Measurements from ENCODE around the gene PGBD5. TPM values are rescaled to one million over a fixed set of nuclear protein-coding genes. Genes with fewer than 3 reads are reported as not detected.

The PGBD5 gene
- polyA plus RNA-seq, 3 donors = 0.44 TPM; not detected in 2

GRCh38 chr1:230295367-230295766 is 130.8 kb downstream of the PGBD5 start:
- no peak for DNase-seq
- Histone ChIP-seq H3K79me2 (ENCODE audit: insufficient read depth, low read length) (no peaks in the 10 kb centered on the region), H2AFZ (ENCODE audit: insufficient read depth, low read depth, low read length, poor library complexity, severe bottlenecking) (no peak overlapping the region), H3K9ac (ENCODE audit: insufficient read depth, low read length, poor library complexity, severe bottlenecking) (no peak overlapping the region), H3K4me3 (replicated peaks in 1 of 3; ENCODE audit: low read depth in 2 of 3, low read length in 3 of 3) (no peak overlapping the region), H3K27me3 (ENCODE audit: control insufficient read depth in 2 of 2, insufficient read depth in 2 of 2, low read length in 2 of 2) (peaks cover 0 to 6% of the 10 kb centered on the region in 2 donors), H3K4me1 (ENCODE audit: control insufficient read depth in 1 of 2, insufficient read depth in 2 of 2, low read length in 2 of 2) (no peaks in the 10 kb centered on the region), H3K9me3 (replicated peaks in 1 of 2; ENCODE audit: control insufficient read depth in 1 of 2, insufficient read depth in 1 of 2, low read length in 2 of 2) (no peaks in the 10 kb centered on the region), H3K36me3 (replicated peaks in 1 of 2; ENCODE audit: control insufficient read depth in 1 of 2, insufficient read depth in 2 of 2, low read length in 2 of 2) (no peaks in the 10 kb centered on the region), H3K27ac (ENCODE audit: low read depth in 1 of 2, low read length in 2 of 2) (no peak overlapping the region), H4K20me1 (ENCODE audit: insufficient read depth, low read length) (no peaks in the 10 kb centered on the region), H3K4me2 (replicated peaks; ENCODE audit: extremely low read depth, low read length, poor library complexity, severe bottlenecking) (no peak overlapping the region)
- intact Hi-C loops (cut with micrococcal nuclease) = no loop called here
- Mint-ChIP-seq H3K36me3 (no peaks in the 10 kb centered on the region), H3K27me3 (ENCODE audit: low read depth in 3 of 3) (peaks cover 18 to 24% (median 22%) of the 10 kb centered on the region in 3 donors), H3K4me1 (peaks cover 9% of the 10 kb centered on the region), H3K4me3 (no peak overlapping the region), H3K27ac (no peak overlapping the region), H3K9me3 (no peaks in the 10 kb centered on the region)
- TF ChIP-seq, protein P1, sequence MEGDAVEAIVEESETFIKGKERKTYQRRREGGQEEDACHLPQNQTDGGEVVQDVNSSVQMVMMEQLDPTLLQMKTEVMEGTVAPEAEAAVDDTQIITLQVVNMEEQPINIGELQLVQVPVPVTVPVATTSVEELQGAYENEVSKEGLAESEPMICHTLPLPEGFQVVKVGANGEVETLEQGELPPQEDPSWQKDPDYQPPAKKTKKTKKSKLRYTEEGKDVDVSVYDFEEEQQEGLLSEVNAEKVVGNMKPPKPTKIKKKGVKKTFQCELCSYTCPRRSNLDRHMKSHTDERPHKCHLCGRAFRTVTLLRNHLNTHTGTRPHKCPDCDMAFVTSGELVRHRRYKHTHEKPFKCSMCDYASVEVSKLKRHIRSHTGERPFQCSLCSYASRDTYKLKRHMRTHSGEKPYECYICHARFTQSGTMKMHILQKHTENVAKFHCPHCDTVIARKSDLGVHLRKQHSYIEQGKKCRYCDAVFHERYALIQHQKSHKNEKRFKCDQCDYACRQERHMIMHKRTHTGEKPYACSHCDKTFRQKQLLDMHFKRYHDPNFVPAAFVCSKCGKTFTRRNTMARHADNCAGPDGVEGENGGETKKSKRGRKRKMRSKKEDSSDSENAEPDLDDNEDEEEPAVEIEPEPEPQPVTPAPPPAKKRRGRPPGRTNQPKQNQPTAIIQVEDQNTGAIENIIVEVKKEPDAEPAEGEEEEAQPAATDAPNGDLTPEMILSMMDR (IDR thresholded peaks at IDR 0.05) = no peak
- 50% methylated on average over 1 of the region's 3 CpGs for WGBS (ENCODE audit: insufficient coverage)

GRCh38 chr1:230293390-230293700 is 132.8 kb downstream of the PGBD5 start:
- no peaks in the 10 kb centered on the region for H3K79me2 ChIP-seq (ENCODE audit: insufficient read depth, low read length)
- DNase-seq = no peak
- WGBS (ENCODE audit: insufficient coverage) = 65% methylated on average over 3 of the region's 7 CpGs
- H3K4me3 ChIP-seq (replicated peaks in 1 of 3; ENCODE audit: low read depth in 2 of 3, low read length in 3 of 3) = no peak overlapping the region
- no peak overlapping the region for H3K4me3 Mint-ChIP-seq
- intact Hi-C loops (cut with micrococcal nuclease) = no loop called here
- H3K9ac ChIP-seq (ENCODE audit: insufficient read depth, low read length, poor library complexity, severe bottlenecking) = no peak overlapping the region
- peaks cover 4% of the 10 kb centered on the region for H3K4me1 Mint-ChIP-seq
- H3K4me2 ChIP-seq (replicated peaks; ENCODE audit: extremely low read depth, low read length, poor library complexity, severe bottlenecking) = no peak overlapping the region
- no peaks in the 10 kb centered on the region for H3K36me3 Mint-ChIP-seq
- H3K27ac ChIP-seq (ENCODE audit: low read depth in 1 of 2, low read length in 2 of 2) = no peak overlapping the region
- TF ChIP-seq, protein P1 (IDR thresholded peaks at IDR 0.05) = no peak
- no peaks in the 10 kb centered on the region for H3K9me3 ChIP-seq (replicated peaks in 1 of 2; ENCODE audit: control insufficient read depth in 1 of 2, insufficient read depth in 1 of 2, low read length in 2 of 2)
- H3K4me1 ChIP-seq (ENCODE audit: control insufficient read depth in 1 of 2, insufficient read depth in 2 of 2, low read length in 2 of 2) = no peaks in the 10 kb centered on the region
- peaks cover 18 to 25% (median 22%) of the 10 kb centered on the region in 3 donors for H3K27me3 Mint-ChIP-seq (ENCODE audit: low read depth in 3 of 3)
- peaks cover 0 to 6% of the 10 kb centered on the region in 2 donors for H3K27me3 ChIP-seq (ENCODE audit: control insufficient read depth in 2 of 2, insufficient read depth in 2 of 2, low read length in 2 of 2)
- no peak overlapping the region for H2AFZ ChIP-seq (ENCODE audit: insufficient read depth, low read depth, low read length, poor library complexity, severe bottlenecking)
- H4K20me1 ChIP-seq (ENCODE audit: insufficient read depth, low read length) = no peaks in the 10 kb centered on the region
- no peaks in the 10 kb centered on the region for H3K36me3 ChIP-seq (replicated peaks in 1 of 2; ENCODE audit: control insufficient read depth in 1 of 2, insufficient read depth in 2 of 2, low read length in 2 of 2)
- H3K9me3 Mint-ChIP-seq = peaks cover 0 to 2% (median 0%) of the 10 kb centered on the region in 7 donors
- H3K27ac Mint-ChIP-seq = no peak overlapping the region

All from CD14-positive monocyte (primary cell).